GM12878 (cell line): Measurements from ENCODE around the gene PRR5L. TPM values are rescaled to one million over a fixed set of nuclear protein-coding genes. Genes with fewer than 3 reads are reported as not detected.

Experiments used
- ATAC-seq: fragments of 200-7000 bp; cut with Tn5 transposase; 3 replicates; pipeline ENCODE4 v1.9.1; 2020; ENCODE audit warnings: mild to moderate bottlenecking, moderate library complexity
- BruUV-seq: library from RNA; stranded (reverse); fragments of 400-500 nt; replicated peaks from 2 replicates; lab custom pipeline; 2021; lab: Mats Ljungman, UMichigan
- CTCF ChIA-PET: fragments of 300-600 bp; sonication (Branson Sonifier 250); formaldehyde crosslinking; extraction: SDS; loops from one replicate; lab custom pipeline; 2021; ENCODE audit warnings: inconsistent platforms; lab: Yijun Ruan, JAX
- POLR2A ChIA-PET: fragments of 350-600 bp; formaldehyde crosslinking; extraction: SDS; loops from one replicate; lab custom pipeline; 2021; ENCODE audit warnings: inconsistent platforms; lab: Charles Lee
- RAD21 ChIA-PET: fragments of 300-600 bp; sonication (Branson Sonifier 250); formaldehyde crosslinking; loops from one replicate; lab custom pipeline; 2023; ENCODE audit warnings: antibody characterized with exemption; ENCODE audit not compliant: unreplicated experiment; lab: Charles Lee
- SMC1A ChIA-PET: fragments of 300-600 bp; sonication (Branson Sonifier 250); formaldehyde crosslinking; loops from one replicate; lab custom pipeline; 2023; ENCODE audit not compliant: unreplicated experiment, uncharacterized antibody; lab: Charles Lee
- DNase-seq: peaks from one replicate; pipeline ENCODE4 v3.0.0-alpha.2; 2011; ENCODE audit warnings: low read depth, low spot score
- FAIRE-seq: peaks from 3 replicates; lab custom pipeline; 2011; peaks lifted over from hg19 to GRCh38; lab: Jason Lieb, UNC
- H2AFZ ChIP-seq: 2 replicates; pipeline ENCODE4 v1.6.0; 2011; ENCODE audit warnings: low read depth, low read length, control low read depth; ENCODE audit not compliant: control insufficient read depth
- H3K27ac ChIP-seq: 2 replicates; pipeline ENCODE4 v1.5.1; 2011; ENCODE audit warnings: control low read depth; ENCODE audit not compliant: control insufficient read depth, insufficient read depth
- H3K27me3 ChIP-seq, 2 experiments: replicated peaks in 1 of 2; 2 replicates each; pipeline versions ENCODE4 v1.6.0 to v1.6.1; 2011; ENCODE audit warnings: low read length in 1 of 2; ENCODE audit not compliant: control insufficient read depth in 2 of 2, insufficient read depth in 2 of 2
- H3K36me3 ChIP-seq, 2 experiments: 2 replicates each; pipeline ENCODE4 v1.5.1; 2011; ENCODE audit warnings: low read length in 1 of 2; ENCODE audit not compliant: control insufficient read depth in 2 of 2, insufficient read depth in 2 of 2
- H3K4me1 ChIP-seq: 2 replicates; pipeline ENCODE4 v1.6.1; 2011; ENCODE audit warnings: mild to moderate bottlenecking, low read length, moderate library complexity, mixed read lengths; ENCODE audit not compliant: control insufficient read depth, insufficient read depth
- H3K4me2 ChIP-seq: 2 replicates; pipeline ENCODE4 v1.6.0; 2011; ENCODE audit warnings: control low read depth; ENCODE audit not compliant: control insufficient read depth, insufficient read depth
- H3K4me3 ChIP-seq: fragments of 200-600 bp; sonication (generic); 2 replicates; pipeline ENCODE4 v1.5.1; 2016
- H3K79me2 ChIP-seq: 2 replicates; pipeline ENCODE4 v1.6.0; 2011; ENCODE audit warnings: low read length; ENCODE audit not compliant: control insufficient read depth, insufficient read depth
- H3K9ac ChIP-seq: 2 replicates; pipeline ENCODE4 v1.8.0; 2011; ENCODE audit warnings: low read length, control low read depth, mixed read lengths; ENCODE audit not compliant: control insufficient read depth, insufficient read depth
- H3K9me3 ChIP-seq: replicated peaks from 3 replicates; pipeline ENCODE4 v1.5.1; 2011; ENCODE audit warnings: mild to moderate bottlenecking, low read length; ENCODE audit not compliant: control insufficient read depth, insufficient read depth
- H4K20me1 ChIP-seq: 2 replicates; pipeline ENCODE4 v1.6.0; 2011; ENCODE audit not compliant: control insufficient read depth, insufficient read depth
- CHD1 ChIP-seq: IDR thresholded peaks from 2 replicates; pipeline ENCODE4 v1.6.1; 2012; ENCODE audit warnings: low read depth, low read length, improper control_type of control experiment
- CREM ChIP-seq: IDR thresholded peaks from 2 replicates; pipeline ENCODE4 v1.6.1; 2014; ENCODE audit warnings: antibody characterized with exemption, low read depth
- EGR1 ChIP-seq, 2 experiments: IDR thresholded peaks; 1 replicate in 1 of 2; 2 replicates in 1 of 2; pipeline ENCODE4 v1.6.1; 2011 to 2012; ENCODE audit warnings: low read depth in 2 of 2, low read length in 2 of 2, borderline replicate concordance in 1 of 2, mild to moderate bottlenecking in 1 of 2, moderate library complexity in 1 of 2
- ELK1 ChIP-seq: IDR thresholded peaks from 2 replicates; pipeline ENCODE4 v1.6.1; 2012; ENCODE audit warnings: low read depth, low read length, improper control_type of control experiment
- IRF4 ChIP-seq: IDR thresholded peaks from 2 replicates; pipeline ENCODE4 v1.6.1; 2011; ENCODE audit warnings: low read depth, low read length
- MTA3 ChIP-seq: IDR thresholded peaks from 2 replicates; pipeline ENCODE4 v1.6.1; 2012; ENCODE audit warnings: low read length, inconsistent platforms, borderline replicate concordance
- NR2C2 ChIP-seq: IDR thresholded peaks from 2 replicates; pipeline ENCODE4 v1.6.1; 2011; ENCODE audit warnings: borderline replicate concordance, low read depth; ENCODE audit not compliant: control insufficient read depth, insufficient read length
- NRF1 ChIP-seq: conservative IDR thresholded peaks from 2 replicates; pipeline ENCODE4 v1.6.1; 2011; ENCODE audit warnings: mild to moderate bottlenecking, low read depth, low read length, improper control_type of control experiment
- RELA ChIP-seq: fragments of 450-650 bp; IDR thresholded peaks from 2 replicates; pipeline ENCODE4 v1.8.0; 2014; ENCODE audit warnings: borderline replicate concordance; ENCODE audit not compliant: partially characterized antibody
- RELB ChIP-seq: fragments of 450-650 bp; IDR thresholded peaks from 2 replicates; pipeline ENCODE4 v1.6.1; 2017; ENCODE audit warnings: low read depth, mild to moderate bottlenecking, moderate library complexity
- WGBS: methylation state at CpG from one replicate; pipeline ENCODE4 v1.1.6; 2016; ENCODE audit warnings: low lambda C conversion rate; ENCODE audit not compliant: insufficient replicate concordance, insufficient coverage; ENCODE audit errors: missing lambda C conversion rate; 5-methylcytosine and 5-hydroxymethylcytosine counted together
- in situ Hi-C: fragments of 300-500 bp; cut with MboI; formaldehyde crosslinking; loops from 9 replicates; pipeline ENCODE4 v1.14.3; 2018; ENCODE audit warnings: mixed read lengths
- intact Hi-C: fragments of 100-400 bp; cut with micrococcal nuclease; formaldehyde crosslinking; loops from one replicate; pipeline ENCODE4 v1.14.2; 2022; ENCODE audit not compliant: unreplicated experiment
- polyA plus RNA-seq, 11 experiments: library from polyadenylated mRNA; depleted of rRNA in 4 of 11; unstranded in 6 of 11; stranded (reverse) in 5 of 11; fragments of >200 nt; fragmentation: Nextera tagmentation in 4 of 11; fragmentation: Illumina TruSeq in 1 of 11; extraction: Ambion mirVana in 4 of 11; extraction: Trizol in 1 of 11; gene quantifications; 1 replicate in 1 of 11; 2 replicates in 10 of 11; pipeline versions ENCODE4 v1.2.1 to v1.2.3, GENCODE V29; 2011 to 2016; ENCODE audit warnings: inconsistent platforms in 2 of 11, missing spikeins in 2 of 11, low read depth in 1 of 11
- total RNA-seq, 4 experiments: library from RNA; depleted of rRNA in 3 of 4; stranded (reverse); fragments of >200 nt in 3 of 4; fragmentation: Illumina TruSeq in 1 of 4; extraction: Trizol in 1 of 4; gene quantifications; 2 replicates each; pipeline versions ENCODE4 v1.2.1 to v1.2.3, GENCODE V29; 2013 to 2021
- TF ChIP-seq, protein P1 (sequence below): fragments of 450-650 bp; conservative IDR thresholded peaks from 2 replicates; pipeline ENCODE4 v1.6.1; 2017; ENCODE audit warnings: mild to moderate bottlenecking, moderate library complexity

The PRR5L gene
- total and polyA plus RNA-seq, 10 of the 15 experiments (the other 5 are each of a cell fraction or from before 2014, with no cell fraction given), result 0.11 to 4.2 (median 0.67) TPM; not detected in 1

DNA sequence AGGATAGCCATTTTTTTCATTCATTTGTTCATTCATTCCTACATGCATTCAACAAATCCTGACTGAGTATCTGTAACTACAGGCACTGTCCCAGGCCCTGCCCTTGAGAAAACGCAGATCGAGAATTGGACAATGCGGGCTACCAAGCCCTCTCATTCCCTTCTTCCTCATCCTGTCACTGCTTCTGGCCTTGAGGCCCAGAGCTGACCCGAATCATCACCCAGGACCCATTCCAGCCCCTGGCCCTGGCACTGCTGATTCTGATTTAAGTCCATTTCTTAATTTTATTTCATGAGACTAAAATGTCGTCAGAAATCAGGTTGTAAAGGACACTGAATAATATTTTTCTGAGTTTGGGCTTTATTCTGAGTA lies 31.1 kb upstream of the PRR5L start:
- Histone ChIP-seq H3K4me3 (no peak overlapping the region), H3K9me3 (no peaks in the 10 kb centered on the region), H3K36me3 (no peaks in the 10 kb centered on the region), H3K4me2 (no peak overlapping the region), H3K4me1 (no peaks in the 10 kb centered on the region), H2AFZ (no peak overlapping the region), H3K27me3 (no peaks in the 10 kb centered on the region; a peak in 1 of 4 replicates), H4K20me1 (no peaks in the 10 kb centered on the region), H3K9ac (no peak overlapping the region), H3K27ac (no peak overlapping the region), H3K79me2 (no peaks in the 10 kb centered on the region)
- no TSS peak for BruUV-seq
- ChIA-PET RAD21 (interaction anchor here (1.5 to 4.3 kb wide), 3 partner anchors 193 to 223 kb away, joined by 3 to 14 read pairs (median 8); no protein-coding TSS in a partner anchor), CTCF (interaction anchor here (1.0 to 5.9 kb wide), 7 partner anchors 113 to 650 kb away, joined by 3 to 51 read pairs (median 19); no protein-coding TSS in a partner anchor), POLR2A (no interaction called here), SMC1A (interaction anchor here (2.0 to 2.8 kb wide), 3 partner anchors 214 to 650 kb away, joined by 5 to 18 read pairs (median 9); no protein-coding TSS in a partner anchor)
- no peak for DNase-seq
- TF ChIP-seq RELB, result no peak
- TF ChIP-seq EGR1 (IDR thresholded peaks at IDR 0.05; ENCODE audit: borderline replicate concordance in 1 of 2, low read depth in 2 of 2, low read length in 2 of 2), result no peak
- TF ChIP-seq, protein P1, sequence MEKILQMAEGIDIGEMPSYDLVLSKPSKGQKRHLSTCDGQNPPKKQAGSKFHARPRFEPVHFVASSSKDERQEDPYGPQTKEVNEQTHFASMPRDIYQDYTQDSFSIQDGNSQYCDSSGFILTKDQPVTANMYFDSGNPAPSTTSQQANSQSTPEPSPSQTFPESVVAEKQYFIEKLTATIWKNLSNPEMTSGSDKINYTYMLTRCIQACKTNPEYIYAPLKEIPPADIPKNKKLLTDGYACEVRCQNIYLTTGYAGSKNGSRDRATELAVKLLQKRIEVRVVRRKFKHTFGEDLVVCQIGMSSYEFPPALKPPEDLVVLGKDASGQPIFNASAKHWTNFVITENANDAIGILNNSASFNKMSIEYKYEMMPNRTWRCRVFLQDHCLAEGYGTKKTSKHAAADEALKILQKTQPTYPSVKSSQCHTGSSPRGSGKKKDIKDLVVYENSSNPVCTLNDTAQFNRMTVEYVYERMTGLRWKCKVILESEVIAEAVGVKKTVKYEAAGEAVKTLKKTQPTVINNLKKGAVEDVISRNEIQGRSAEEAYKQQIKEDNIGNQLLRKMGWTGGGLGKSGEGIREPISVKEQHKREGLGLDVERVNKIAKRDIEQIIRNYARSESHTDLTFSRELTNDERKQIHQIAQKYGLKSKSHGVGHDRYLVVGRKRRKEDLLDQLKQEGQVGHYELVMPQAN, result no peak
- TF ChIP-seq NRF1, result no peak
- no peak for TF ChIP-seq CREM
- TF ChIP-seq ELK1, result no peak
- TF ChIP-seq CHD1, result no peak
- no peak for TF ChIP-seq RELA
- no peak for TF ChIP-seq MTA3
- TF ChIP-seq IRF4, result no peak
- TF ChIP-seq NR2C2, result no peak
- ATAC-seq, result no peak
- in situ Hi-C loops, result loop anchor here (5.0 kb wide), 1 partner anchor 648 kb away; the partner anchor contains the start of gene FJX1
- WGBS, result 17% methylated on average over 5 of the region's 5 CpGs
- FAIRE-seq, result no peak
- intact Hi-C loops, result loop anchor here (5.0 kb wide), 3 partner anchors 223 to 778 kb away; no protein-coding TSS in a partner anchor
